PC-9 (cell line): ENCODE results near the gene HPCAL1. TPM values are rescaled to one million over a fixed set of nuclear protein-coding genes. Genes with fewer than 3 reads are reported as not detected.

Experiments used
- BruUV-seq: library from RNA; stranded (reverse); fragments of 400-500 nt; replicated peaks from 2 replicates; lab custom pipeline; 2021; lab: Mats Ljungman, UMichigan
- CTCF ChIA-PET: fragments of 300-600 bp; sonication (Branson Sonifier 250); formaldehyde crosslinking; loops from one replicate; lab custom pipeline; 2022; ENCODE audit warnings: antibody characterized with exemption; lab: Charles Lee
- POLR2A ChIA-PET: fragments of 300-600 bp; sonication (Branson Sonifier 250); formaldehyde crosslinking; loops from one replicate; lab custom pipeline; 2022; ENCODE audit warnings: antibody characterized with exemption; ENCODE audit not compliant: unreplicated experiment; lab: Charles Lee
- DNase-seq, 2 experiments: peaks; one replicate each; pipeline versions ENCODE4 v3.0.0 to v3.0.0-alpha.2; 2015 to 2022; ENCODE audit warnings: mixed read lengths in 1 of 2
- H2AFZ ChIP-seq: fragments of 200-600 bp; sonication (generic); 2 replicates; pipeline ENCODE4 v1.8.1; 2017; ENCODE audit warnings: antibody characterized with exemption
- H3F3A ChIP-seq: fragments of 200-600 bp; sonication (generic); 2 replicates; pipeline ENCODE4 v1.8.1; 2017; ENCODE audit warnings: antibody characterized with exemption, mild to moderate bottlenecking, low read depth; ENCODE audit not compliant: insufficient read depth
- H3K27ac ChIP-seq: fragments of 200-600 bp; sonication (generic); 2 replicates; pipeline ENCODE4 v1.6.1; 2016; ENCODE audit warnings: mixed run types
- H3K27me3 ChIP-seq: fragments of 200-600 bp; sonication (generic); 2 replicates; pipeline ENCODE4 v1.6.1; 2016; ENCODE audit warnings: low read depth, mixed run types; ENCODE audit not compliant: insufficient read depth
- H3K36me3 ChIP-seq: fragments of 200-600 bp; sonication (generic); 2 replicates; pipeline ENCODE4 v1.6.1; 2016; ENCODE audit warnings: low read depth, mixed run types
- H3K4me1 ChIP-seq: fragments of 200-600 bp; sonication (generic); replicated peaks from 2 replicates; pipeline ENCODE4 v1.6.1; 2016; ENCODE audit warnings: mixed run types; ENCODE audit not compliant: insufficient read depth
- H3K4me2 ChIP-seq: fragments of 200-600 bp; sonication (generic); 2 replicates; pipeline ENCODE4 v1.6.1; 2017; ENCODE audit warnings: mixed run types
- H3K4me3 ChIP-seq: fragments of 200-600 bp; sonication (generic); 2 replicates; pipeline ENCODE4 v1.6.1; 2016; ENCODE audit warnings: mixed run types
- H3K79me2 ChIP-seq: fragments of 200-600 bp; sonication (generic); 2 replicates; pipeline ENCODE4 v1.6.1; 2017; ENCODE audit warnings: low read depth, mixed run types
- H3K9me2 ChIP-seq: fragments of 200-600 bp; sonication (generic); 2 replicates; pipeline ENCODE4 v1.8.1; 2017; ENCODE audit warnings: mild to moderate bottlenecking; ENCODE audit not compliant: insufficient read depth
- H3K9me3 ChIP-seq: fragments of 200-600 bp; sonication (generic); 2 replicates; pipeline ENCODE4 v1.8.1; 2016; ENCODE audit warnings: low read depth; ENCODE audit not compliant: insufficient read depth
- H4K20me1 ChIP-seq: fragments of 200-600 bp; sonication (generic); 2 replicates; pipeline ENCODE4 v1.8.1; 2017; ENCODE audit not compliant: insufficient read depth
- CTCF ChIP-seq: fragments of 200-600 bp; sonication (generic); conservative IDR thresholded peaks from 2 replicates; pipeline ENCODE4 v1.6.1; 2017; ENCODE audit warnings: mixed run types, antibody characterized with exemption, mild to moderate bottlenecking, moderate library complexity
- EZH2 ChIP-seq: fragments of 200-600 bp; sonication (generic); IDR thresholded peaks from 2 replicates; pipeline ENCODE4 v1.8.0; 2017; ENCODE audit warnings: antibody characterized with exemption, low read depth
- intact Hi-C: fragments of 100-400 bp; cut with micrococcal nuclease; formaldehyde crosslinking; loops from one replicate; pipeline ENCODE4 v1.10.0; 2022; ENCODE audit not compliant: unreplicated experiment
- total RNA-seq: library from RNA; stranded (reverse); gene quantifications from 2 replicates; pipeline ENCODE4 v1.2.3, GENCODE V29; 2021

The HPCAL1 gene
- total RNA-seq, 1 experiment from 2014 or later = 105 TPM

DNA sequence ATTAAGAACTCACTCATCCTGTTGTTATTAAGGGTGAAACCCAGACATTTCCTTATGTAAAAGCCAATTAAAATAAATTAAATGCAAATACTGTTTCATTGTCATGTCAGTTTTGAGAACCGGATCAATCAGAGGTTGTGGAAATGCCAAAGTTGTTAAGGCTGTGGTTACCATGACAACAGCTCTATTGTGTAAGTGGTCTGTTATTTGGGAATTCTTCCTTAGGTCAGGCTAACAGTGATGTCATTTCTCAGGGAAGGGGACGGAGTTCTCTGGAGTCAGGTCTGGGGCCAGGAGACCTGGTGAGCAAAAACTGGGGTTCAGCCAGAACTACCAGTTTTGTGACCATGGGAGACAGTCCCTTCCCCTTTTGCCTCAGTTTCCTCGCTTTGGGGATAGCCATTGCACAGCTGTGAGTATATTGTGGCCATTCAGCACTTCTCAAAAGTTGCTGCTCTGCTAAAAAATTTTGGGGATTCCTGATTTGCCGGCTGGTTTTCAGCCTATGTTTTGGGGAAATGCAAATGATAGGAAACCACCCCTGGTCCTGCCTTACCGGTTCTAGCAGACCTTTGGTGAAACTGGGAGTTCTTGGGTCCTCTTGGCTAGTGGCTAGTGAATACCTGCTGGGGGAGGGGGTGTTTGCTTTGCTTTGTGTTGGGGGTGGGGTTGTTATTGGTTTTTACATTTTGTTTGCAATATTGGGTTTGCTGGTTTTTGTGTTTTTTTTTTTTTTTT is 21.6 kb downstream of the HPCAL1 start:
- intact Hi-C loops = no loop called here
- H3K4me2 ChIP-seq = no peak overlapping the region
- H3K4me1 ChIP-seq = peaks cover 12% of the 10 kb centered on the region
- POLR2A ChIA-PET = no interaction called here
- no peak overlapping the region for H3K4me3 ChIP-seq
- no peak for TF ChIP-seq EZH2
- TF ChIP-seq CTCF = no peak
- peaks cover 85% of the 10 kb centered on the region for H4K20me1 ChIP-seq
- H2AFZ ChIP-seq = no peak overlapping the region
- peaks cover 33% of the 10 kb centered on the region for H3K36me3 ChIP-seq
- no peak for DNase-seq
- no peaks in the 10 kb centered on the region for H3K9me3 ChIP-seq
- H3F3A ChIP-seq = peaks cover 39% of the 10 kb centered on the region; the same call in 1 of the 2 replicates
- H3K9me2 ChIP-seq = no peaks in the 10 kb centered on the region
- H3K79me2 ChIP-seq = peaks cover 97% of the 10 kb centered on the region
- CTCF ChIA-PET = no interaction called here
- H3K27ac ChIP-seq = no peak overlapping the region
- BruUV-seq = no TSS peak
- H3K27me3 ChIP-seq = no peaks in the 10 kb centered on the region

GRCh38 chr2:10325278-10326145 is 22.8 kb downstream of the HPCAL1 start:
- BruUV-seq = no TSS peak
- H3K36me3 ChIP-seq = peaks cover 28% of the 10 kb centered on the region
- CTCF ChIA-PET = no interaction called here

More at GRCh38 chr2:10325278-10326145, 22.8 kb downstream of the HPCAL1 start:
- H3K4me1 ChIP-seq = peaks cover 24% of the 10 kb centered on the region
- DNase-seq = no peak
- H3K27me3 ChIP-seq = no peaks in the 10 kb centered on the region
- no peaks in the 10 kb centered on the region for H3K9me3 ChIP-seq
- POLR2A ChIA-PET = no interaction called here
- peaks cover 49% of the 10 kb centered on the region; the same call in 1 of the 2 replicates for H3F3A ChIP-seq
- no peak overlapping the region for H3K27ac ChIP-seq
- H3K9me2 ChIP-seq = no peaks in the 10 kb centered on the region
- intact Hi-C loops = no loop called here
- H3K79me2 ChIP-seq = peaks cover 99% of the 10 kb centered on the region
- H3K4me2 ChIP-seq = no peak overlapping the region
- TF ChIP-seq CTCF (no peak), EZH2 (no peak)
- peaks cover 88% of the 10 kb centered on the region for H4K20me1 ChIP-seq
- H3K4me3 ChIP-seq = no peak overlapping the region
- H2AFZ ChIP-seq = no peak overlapping the region
